Measurements from ENCODE around the gene OSBP2. TPM values are rescaled to one million over a fixed set of nuclear protein-coding genes. Genes with fewer than 3 reads are reported as not detected.

The OSBP2 gene
- total RNA-seq, 1 experiment from 2014 or later, result 7.1 TPM

DNA sequence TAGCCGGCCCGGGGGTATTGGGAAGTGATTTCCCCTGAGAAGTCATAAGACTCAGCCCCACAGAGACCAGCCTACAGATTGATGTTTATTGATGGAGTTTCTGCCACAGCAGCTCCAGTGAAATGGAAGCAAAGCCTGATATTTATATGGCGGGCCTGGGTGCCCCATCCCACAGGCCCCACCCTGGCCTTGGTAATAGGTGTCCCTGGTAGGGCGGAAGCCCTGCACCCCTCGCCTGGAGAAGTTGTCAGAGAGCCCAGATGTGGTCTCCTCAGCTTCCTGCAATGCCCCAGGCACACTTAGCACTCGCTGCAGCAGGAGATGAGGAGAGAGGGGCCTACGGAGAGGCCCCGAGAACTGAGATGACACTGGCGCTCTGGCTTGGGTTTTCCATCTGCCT is 166.5 kb downstream of the OSBP2 start:
- H3K9me3 ChIP-seq (ENCODE audit: insufficient read depth, low read depth), result no peaks in the 10 kb centered on the region
- intact Hi-C loops (cut with micrococcal nuclease; ENCODE audit: unreplicated experiment), result no loop called here
- H3K79me2 ChIP-seq (ENCODE audit: low read depth), result no peaks in the 10 kb centered on the region
- H4K20me1 ChIP-seq (ENCODE audit: insufficient read depth), result no peaks in the 10 kb centered on the region
- TF ChIP-seq, protein P1, sequence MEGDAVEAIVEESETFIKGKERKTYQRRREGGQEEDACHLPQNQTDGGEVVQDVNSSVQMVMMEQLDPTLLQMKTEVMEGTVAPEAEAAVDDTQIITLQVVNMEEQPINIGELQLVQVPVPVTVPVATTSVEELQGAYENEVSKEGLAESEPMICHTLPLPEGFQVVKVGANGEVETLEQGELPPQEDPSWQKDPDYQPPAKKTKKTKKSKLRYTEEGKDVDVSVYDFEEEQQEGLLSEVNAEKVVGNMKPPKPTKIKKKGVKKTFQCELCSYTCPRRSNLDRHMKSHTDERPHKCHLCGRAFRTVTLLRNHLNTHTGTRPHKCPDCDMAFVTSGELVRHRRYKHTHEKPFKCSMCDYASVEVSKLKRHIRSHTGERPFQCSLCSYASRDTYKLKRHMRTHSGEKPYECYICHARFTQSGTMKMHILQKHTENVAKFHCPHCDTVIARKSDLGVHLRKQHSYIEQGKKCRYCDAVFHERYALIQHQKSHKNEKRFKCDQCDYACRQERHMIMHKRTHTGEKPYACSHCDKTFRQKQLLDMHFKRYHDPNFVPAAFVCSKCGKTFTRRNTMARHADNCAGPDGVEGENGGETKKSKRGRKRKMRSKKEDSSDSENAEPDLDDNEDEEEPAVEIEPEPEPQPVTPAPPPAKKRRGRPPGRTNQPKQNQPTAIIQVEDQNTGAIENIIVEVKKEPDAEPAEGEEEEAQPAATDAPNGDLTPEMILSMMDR (conservative IDR thresholded peaks at IDR 0.05), result no peak
- TF ChIP-seq EZH2 (IDR thresholded peaks at IDR 0.05; ENCODE audit: low read depth), result no peak
- DNase-seq, result no peak
- ChIA-PET POLR2A (ENCODE audit: unreplicated experiment) (no interaction called here), CTCF (no interaction called here)
- no peak overlapping the region for H3K27ac ChIP-seq
- no TSS peak for BruUV-seq (replicated peaks)
- no peaks in the 10 kb centered on the region for H3K9me2 ChIP-seq (ENCODE audit: insufficient read depth)
- H3K4me1 ChIP-seq (replicated peaks; ENCODE audit: insufficient read depth), result peaks cover 11% of the 10 kb centered on the region
- no peaks in the 10 kb centered on the region for H3F3A ChIP-seq (ENCODE audit: insufficient read depth, low read depth)
- no peaks in the 10 kb centered on the region for H3K36me3 ChIP-seq (ENCODE audit: low read depth)
- H3K4me3 ChIP-seq, result no peak overlapping the region
- no peak overlapping the region for H3K4me2 ChIP-seq
- no peaks in the 10 kb centered on the region for H3K27me3 ChIP-seq (ENCODE audit: insufficient read depth, low read depth)
- H2AFZ ChIP-seq, result no peak overlapping the region

DNA sequence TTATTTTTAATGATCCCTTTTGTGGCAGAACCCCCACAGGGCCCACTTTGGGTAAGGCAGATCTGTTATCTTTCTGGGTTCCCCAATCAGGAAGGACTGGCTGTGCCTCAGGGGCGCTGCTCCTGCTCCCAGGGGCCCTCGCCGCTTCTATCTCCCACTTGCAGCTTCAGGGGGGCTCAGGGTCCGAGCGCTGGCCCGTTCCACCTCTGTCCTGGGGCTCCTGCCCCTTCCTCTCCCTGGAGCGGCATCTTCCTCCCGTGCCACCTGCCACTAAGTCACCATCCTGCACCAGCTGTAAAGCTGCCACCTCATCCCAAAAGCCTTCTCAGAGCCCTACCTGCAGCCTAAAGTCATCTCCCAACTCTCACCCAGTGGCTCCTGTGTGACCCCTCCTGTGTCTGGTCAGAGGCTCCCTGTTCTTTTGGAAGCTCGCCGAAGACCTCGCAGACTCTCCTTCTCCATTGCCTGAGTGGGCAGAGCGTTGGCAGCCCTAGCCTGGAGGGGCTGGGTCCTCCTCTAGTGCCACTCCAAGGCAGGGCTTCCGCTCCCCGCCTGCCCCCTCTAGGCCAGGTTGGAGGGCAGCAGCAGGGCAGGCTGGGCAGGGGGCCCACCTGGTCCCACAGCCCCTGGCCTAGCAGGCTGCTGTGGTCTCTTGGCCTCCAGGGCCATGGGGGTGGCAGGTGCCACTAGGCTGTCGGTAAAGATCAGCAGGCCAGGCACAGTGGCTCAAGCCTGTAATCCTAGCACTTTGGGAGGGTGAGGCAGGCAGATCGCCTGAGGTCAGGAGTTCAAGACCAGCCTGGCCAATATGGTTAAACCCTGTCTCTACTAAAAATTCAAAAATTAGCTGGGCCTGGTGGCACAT is 167.2 kb downstream of the OSBP2 start:
- H3K9me3 ChIP-seq (ENCODE audit: insufficient read depth, low read depth), result no peaks in the 10 kb centered on the region
- H3K79me2 ChIP-seq (ENCODE audit: low read depth), result no peaks in the 10 kb centered on the region
- no peaks in the 10 kb centered on the region for H4K20me1 ChIP-seq (ENCODE audit: insufficient read depth)
- no peak overlapping the region for H3K27ac ChIP-seq
- no peaks in the 10 kb centered on the region for H3K27me3 ChIP-seq (ENCODE audit: insufficient read depth, low read depth)
- no peak overlapping the region for H3K4me3 ChIP-seq
- BruUV-seq (replicated peaks), result no TSS peak
- CTCF ChIA-PET, result no interaction called here
- no peaks in the 10 kb centered on the region for H3F3A ChIP-seq (ENCODE audit: insufficient read depth, low read depth)
- intact Hi-C loops (cut with micrococcal nuclease; ENCODE audit: unreplicated experiment), result no loop called here
- no peak for TF ChIP-seq EZH2 (IDR thresholded peaks at IDR 0.05; ENCODE audit: low read depth)
- TF ChIP-seq, protein P1 (conservative IDR thresholded peaks at IDR 0.05), result no peak
- POLR2A ChIA-PET (ENCODE audit: unreplicated experiment), result no interaction called here
- H3K4me1 ChIP-seq (replicated peaks; ENCODE audit: insufficient read depth), result peaks cover 11% of the 10 kb centered on the region
- no peak for DNase-seq
- peak overlapping the region; percentile 15 for H3K4me2 ChIP-seq
- no peaks in the 10 kb centered on the region for H3K9me2 ChIP-seq (ENCODE audit: insufficient read depth)
- H3K36me3 ChIP-seq (ENCODE audit: low read depth), result no peaks in the 10 kb centered on the region
- no peak overlapping the region for H2AFZ ChIP-seq

DNA sequence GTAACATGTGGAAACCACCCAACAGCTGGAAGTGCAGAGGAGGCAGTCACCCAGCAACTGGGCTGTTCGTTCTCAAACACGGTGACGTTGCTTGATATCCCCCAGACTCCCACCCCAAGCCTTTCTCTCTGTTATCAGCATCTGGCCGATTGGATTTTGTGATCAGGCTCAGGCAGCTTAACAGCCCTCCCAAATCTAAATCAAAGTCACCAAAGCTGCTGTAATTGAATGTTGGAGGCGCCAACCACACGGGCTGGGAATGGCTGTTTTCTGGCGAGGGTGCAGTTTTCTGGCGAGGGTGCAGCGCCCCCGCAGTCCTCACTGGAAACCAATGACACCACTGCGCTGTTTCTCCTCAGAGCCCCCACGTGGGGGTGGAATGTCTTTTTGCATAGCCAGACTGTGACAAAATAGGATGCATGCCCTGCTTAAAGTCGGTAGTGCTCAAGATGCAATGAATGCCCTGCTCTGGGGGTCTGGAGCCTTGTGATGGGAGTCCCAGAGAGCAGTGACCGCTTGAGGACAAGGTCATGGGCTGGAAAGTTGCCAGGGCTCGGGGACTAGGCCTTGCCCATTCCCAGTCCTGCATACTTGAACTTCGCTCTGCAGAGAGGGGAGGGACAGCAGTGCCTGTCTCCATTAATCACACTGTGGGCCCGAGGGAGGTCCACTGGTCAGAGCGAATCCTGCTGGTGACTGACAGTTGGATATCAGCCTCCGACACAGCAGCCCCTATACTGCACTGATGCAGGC is 168.6 kb downstream of the OSBP2 start:
- intact Hi-C loops (cut with micrococcal nuclease; ENCODE audit: unreplicated experiment), result no loop called here
- H3K9me3 ChIP-seq (ENCODE audit: insufficient read depth, low read depth), result no peaks in the 10 kb centered on the region
- CTCF ChIA-PET, result interaction anchor here (0.7 kb wide), 1 partner anchor 171 kb away, joined by 3 read pairs; no protein-coding TSS in a partner anchor
- H3K9me2 ChIP-seq (ENCODE audit: insufficient read depth), result no peaks in the 10 kb centered on the region
- no peak overlapping the region for H3K4me2 ChIP-seq
- H2AFZ ChIP-seq, result no peak overlapping the region
- H3K4me3 ChIP-seq, result no peak overlapping the region
- POLR2A ChIA-PET (ENCODE audit: unreplicated experiment), result no interaction called here
- H4K20me1 ChIP-seq (ENCODE audit: insufficient read depth), result no peaks in the 10 kb centered on the region
- H3K27me3 ChIP-seq (ENCODE audit: insufficient read depth, low read depth), result no peaks in the 10 kb centered on the region
- no peak for TF ChIP-seq EZH2 (IDR thresholded peaks at IDR 0.05; ENCODE audit: low read depth)
- TF ChIP-seq, protein P1 (conservative IDR thresholded peaks at IDR 0.05), result no peak
- H3K36me3 ChIP-seq (ENCODE audit: low read depth), result no peaks in the 10 kb centered on the region
- no peak for DNase-seq
- no peaks in the 10 kb centered on the region for H3F3A ChIP-seq (ENCODE audit: insufficient read depth, low read depth)
- H3K27ac ChIP-seq, result no peak overlapping the region
- H3K79me2 ChIP-seq (ENCODE audit: low read depth), result no peaks in the 10 kb centered on the region
- no TSS peak for BruUV-seq (replicated peaks)
- H3K4me1 ChIP-seq (replicated peaks; ENCODE audit: insufficient read depth), result peaks cover 11% of the 10 kb centered on the region

Measured in PC-9 (cell line).